Superior temporal gyrus (tissue), 1 donor: Measurements from ENCODE around the gene PCED1B.
"Not testable (repeated sequence)": the region's sequence is repeated elsewhere in the genome, so short reads cannot be mapped to it uniquely, and the experiment has no call there.

Experiments
- DNase-seq: peaks from one replicate; pipeline ENCODE4 v3.0.0-alpha.2; 2016; ENCODE audit errors: extremely low spot score

The PCED1B gene

GRCh38 chr12:47088021-47088944 is 8.9 kb downstream of the PCED1B start:
- DNase-seq: no peak

GRCh38 chr12:47091009-47091408 is 11.6 kb downstream of the PCED1B start:
- DNase-seq: no peak

- no peak for DNase-seq
Measured at GRCh38 chr12:47094804-47095203, 15.4 kb downstream of the PCED1B start.

GRCh38 chr12:47095446-47096236 is 16.2 kb downstream of the PCED1B start:
- no peak for DNase-seq

- no peak for DNase-seq
Measured at GRCh38 chr12:47097276-47097896, 18.0 kb downstream of the PCED1B start.

- no peak for DNase-seq
Measured at GRCh38 chr12:47098099-47098498, 18.7 kb downstream of the PCED1B start.

GRCh38 chr12:47099610-47100009 is 20.2 kb downstream of the PCED1B start:
- no peak for DNase-seq

- no peak for DNase-seq
Measured at GRCh38 chr12:47100160-47100559, 20.7 kb downstream of the PCED1B start.

- no peak for DNase-seq
Measured at GRCh38 chr12:47102406-47102805, 23.0 kb downstream of the PCED1B start.

- DNase-seq: no peak
Measured at GRCh38 chr12:47102845-47103651, 23.6 kb downstream of the PCED1B start.

- DNase-seq: no peak
Measured at GRCh38 chr12:47105914-47106674, 26.7 kb downstream of the PCED1B start.

- no peak for DNase-seq
Measured at GRCh38 chr12:47107446-47107845, 28.0 kb downstream of the PCED1B start.

GRCh38 chr12:47107926-47108325 is 28.5 kb downstream of the PCED1B start:
- no peak for DNase-seq

- no peak for DNase-seq
Measured at GRCh38 chr12:47110011-47110541, 30.7 kb downstream of the PCED1B start.

GRCh38 chr12:47110718-47111391 is 31.4 kb downstream of the PCED1B start:
- no peak for DNase-seq

- DNase-seq: no peak
Measured at GRCh38 chr12:47111392-47111778, 32.0 kb downstream of the PCED1B start.

GRCh38 chr12:47111854-47112253 is 32.4 kb downstream of the PCED1B start:
- DNase-seq: no peak

- no peak for DNase-seq
Measured at GRCh38 chr12:47112679-47113078, 33.3 kb downstream of the PCED1B start.

GRCh38 chr12:47114481-47114892 is 35.1 kb downstream of the PCED1B start:
- no peak for DNase-seq

GRCh38 chr12:47117305-47117704 is 37.9 kb downstream of the PCED1B start:
- not testable (repeated sequence) for DNase-seq
